A549 (cell line): Measurements from ENCODE around the gene BMPER. TPM values are rescaled to one million over a fixed set of nuclear protein-coding genes. Genes with fewer than 3 reads are reported as not detected.
A peak's percentile ranks its signal among the peaks of the same experiment; 100 is the strongest.

Experiments
- ATAC-seq, 2 experiments: fragments of 200-7000 bp in 1 of 2; fragments of >200 bp in 1 of 2; cut with Nextera tagmentation in 1 of 2; cut with Tn5 transposase in 1 of 2; 3 replicates each; pipeline versions ENCODE4 v1.8.0 to v1.9.1; 2018 to 2020; ENCODE audit warnings: mild to moderate bottlenecking in 1 of 2, moderate library complexity in 1 of 2
- CTCF ChIA-PET: fragments of 300-600 bp; sonication (Branson Sonifier 250); formaldehyde crosslinking; extraction: SDS; loops from one replicate; lab custom pipeline; 2021; ENCODE audit warnings: antibody characterized with exemption, inconsistent platforms; lab: Yijun Ruan, JAX
- POLR2A ChIA-PET: fragments of 350-600 bp; formaldehyde crosslinking; extraction: SDS; loops from one replicate; lab custom pipeline; 2021; ENCODE audit warnings: antibody characterized with exemption, inconsistent platforms; lab: Yijun Ruan, JAX
- DNase-seq, 2 experiments: peaks; one replicate each; pipeline versions ENCODE4 v3.0.0 to v3.0.0-alpha.2; 2011 to 2016; ENCODE audit warnings: low read depth in 1 of 2, low spot score in 1 of 2
- FAIRE-seq: peaks from 2 replicates; lab custom pipeline; 2011; peaks lifted over from hg19 to GRCh38; lab: Jason Lieb, UNC
- H3K27ac ChIP-seq, 2 experiments: fragments of >200 bp; sonication (Bioruptor Twin); formaldehyde crosslinking; 3 replicates each; pipeline ENCODE4 v1.5.1; 2016 to 2017
- H3K4me1 ChIP-seq: fragments of >200 bp; sonication (Bioruptor Twin); formaldehyde crosslinking; 3 replicates; pipeline ENCODE4 v1.6.1; 2016
- H3K4me2 ChIP-seq: fragments of >200 bp; sonication (Bioruptor Twin); formaldehyde crosslinking; 3 replicates; pipeline ENCODE4 v1.6.1; 2016
- H3K4me3 ChIP-seq: fragments of >200 bp; sonication (Bioruptor Twin); formaldehyde crosslinking; 3 replicates; pipeline ENCODE4 v1.5.1; 2016
- H3K9me3 ChIP-seq: fragments of >200 bp; sonication (Bioruptor Twin); formaldehyde crosslinking; 3 replicates; pipeline ENCODE4 v1.6.1; 2016
- CBX8 ChIP-seq: fragments of 200-600 bp; sonication (generic); IDR thresholded peaks from 2 replicates; pipeline ENCODE4 v1.6.1; 2016
- CEBPB ChIP-seq, 2 experiments: fragments of >200 bp in 1 of 2; sonication (Bioruptor Twin) in 1 of 2; formaldehyde crosslinking in 1 of 2; IDR thresholded peaks; 2 replicates each; pipeline ENCODE4 v1.6.1; 2012 to 2016
- CTCF ChIP-seq: fragments of >200 bp; sonication (Bioruptor Twin); formaldehyde crosslinking; IDR thresholded peaks from 3 replicates; pipeline ENCODE4 v1.5.1; 2016
- EHF ChIP-seq: fragments of 250-450 bp; sonication (Bioruptor Pico); IDR thresholded peaks from 2 replicates; pipeline ENCODE4 v1.5.0; 2020; ENCODE audit warnings: mild to moderate bottlenecking
- EP300 ChIP-seq, 2 experiments: fragments of >200 bp; sonication (Bioruptor Twin); formaldehyde crosslinking; IDR thresholded peaks; 2 replicates in 1 of 2; 3 replicates in 1 of 2; pipeline ENCODE4 v1.6.1; 2016 to 2017
- ESRRA ChIP-seq: fragments of 150-350 bp; IDR thresholded peaks from 2 replicates; pipeline ENCODE4 v1.6.1; 2014; ENCODE audit warnings: mild to moderate bottlenecking, low read length, borderline replicate concordance
- FOSB ChIP-seq: fragments of 250-450 bp; sonication (Bioruptor Pico); IDR thresholded peaks from 2 replicates; pipeline ENCODE4 v1.5.0; 2020; ENCODE audit warnings: mild to moderate bottlenecking, moderate library complexity
- FOSL2 ChIP-seq, 2 experiments: fragments of 450-650 bp in 1 of 2; fragments of >200 bp in 1 of 2; sonication (Bioruptor Twin) in 1 of 2; formaldehyde crosslinking; IDR thresholded peaks; 2 replicates each; pipeline versions ENCODE4 v1.5.0 to v1.6.1; 2016 to 2020; ENCODE audit warnings: mild to moderate bottlenecking in 1 of 2, moderate library complexity in 1 of 2
- FOXS1 ChIP-seq: fragments of 250-450 bp; sonication (Bioruptor Pico); IDR thresholded peaks from 2 replicates; pipeline ENCODE4 v1.5.0; 2020; ENCODE audit warnings: mild to moderate bottlenecking, moderate library complexity
- GATA3 ChIP-seq: IDR thresholded peaks from 2 replicates; pipeline ENCODE4 v1.6.1; 2012; ENCODE audit warnings: borderline replicate concordance
- HMGXB4 ChIP-seq: fragments of 250-450 bp; sonication (Bioruptor Pico); IDR thresholded peaks from 2 replicates; pipeline ENCODE4 v1.5.0; 2021; ENCODE audit warnings: mild to moderate bottlenecking, moderate library complexity, borderline replicate concordance
- HOXB13 ChIP-seq: fragments of 250-450 bp; sonication (Bioruptor Pico); IDR thresholded peaks from 2 replicates; pipeline ENCODE4 v1.5.0; 2020; ENCODE audit warnings: low read depth, mild to moderate bottlenecking, moderate library complexity
- JUN ChIP-seq, 2 experiments: fragments of >200 bp; sonication (Bioruptor Twin); formaldehyde crosslinking; IDR thresholded peaks; 2 replicates in 1 of 2; 3 replicates in 1 of 2; pipeline ENCODE4 v1.6.1; 2016 to 2017
- KDM1A ChIP-seq: fragments of 200-600 bp; sonication (generic); IDR thresholded peaks from 2 replicates; pipeline ENCODE4 v1.6.1; 2016; ENCODE audit warnings: low read depth, mild to moderate bottlenecking
- MAFK ChIP-seq: fragments of 450-650 bp; IDR thresholded peaks from 2 replicates; pipeline ENCODE4 v1.6.1; 2014; ENCODE audit not compliant: partially characterized antibody
- NFE2L2 ChIP-seq: fragments of 150-350 bp; conservative IDR thresholded peaks from 2 replicates; pipeline ENCODE4 v1.6.1; 2014; ENCODE audit warnings: low read length
- NR3C1 ChIP-seq: fragments of >200 bp; sonication (Bioruptor Twin); formaldehyde crosslinking; IDR thresholded peaks from 3 replicates; pipeline ENCODE4 v1.6.1; 2017
- RNF2 ChIP-seq: fragments of 200-600 bp; sonication (generic); IDR thresholded peaks from 2 replicates; pipeline ENCODE4 v1.6.1; 2016; ENCODE audit warnings: low read depth, mild to moderate bottlenecking, antibody characterized with exemption, moderate library complexity, borderline replicate concordance
- SREBF2 ChIP-seq: fragments of 450-650 bp; IDR thresholded peaks from 2 replicates; pipeline ENCODE4 v1.6.1; 2014; ENCODE audit warnings: mild to moderate bottlenecking, moderate library complexity
- TP53 ChIP-seq: fragments of 250-450 bp; sonication (Bioruptor Pico); IDR thresholded peaks from 2 replicates; pipeline ENCODE4 v1.5.0; 2021; ENCODE audit warnings: mild to moderate bottlenecking, moderate library complexity
- ZFP36 ChIP-seq: fragments of 450-650 bp; IDR thresholded peaks from 2 replicates; pipeline ENCODE4 v1.6.1; 2014; ENCODE audit warnings: borderline replicate concordance; ENCODE audit not compliant: partially characterized antibody
- ZNF302 ChIP-seq: fragments of 250-450 bp; sonication (Bioruptor Pico); IDR thresholded peaks from 2 replicates; pipeline ENCODE4 v1.9.0; 2021; ENCODE audit warnings: inconsistent platforms, mild to moderate bottlenecking, moderate library complexity
- WGBS: methylation state at CpG from one replicate; pipeline ENCODE4 v1.1.6; 2017; ENCODE audit errors: missing lambda C conversion rate; 5-methylcytosine and 5-hydroxymethylcytosine counted together
- polyA plus RNA-seq, 4 experiments: library from polyadenylated mRNA; depleted of rRNA in 3 of 4; stranded (reverse); fragments of >200 nt; fragmentation: RNase III in 1 of 4; extraction: RNeasy Plus Mini Kit Qiagen cat#74134 plus additional on column Dnase treatment in 1 of 4; gene quantifications; 2 replicates in 3 of 4; 3 replicates in 1 of 4; pipeline ENCODE4 v1.2.3, GENCODE V29; 2011 to 2017
- TF ChIP-seq, protein P1 (sequence below): fragments of 200-600 bp; sonication (generic); IDR thresholded peaks from 2 replicates; pipeline ENCODE4 v1.6.1; 2016; ENCODE audit warnings: antibody characterized with exemption, mild to moderate bottlenecking, moderate library complexity
- TF ChIP-seq, protein P2 (sequence below): fragments of 150-350 bp; IDR thresholded peaks from 2 replicates; pipeline ENCODE4 v1.6.1; 2014; ENCODE audit warnings: low read depth, mild to moderate bottlenecking, low read length
- TF ChIP-seq, protein P3 (sequence below): fragments of >200 bp; sonication (Bioruptor Twin); formaldehyde crosslinking; IDR thresholded peaks from 2 replicates; pipeline ENCODE4 v1.6.1; 2016

The BMPER gene
- polyA plus RNA-seq, 2 of the 4 experiments (the other 2 are of a cell fraction), result 5.0 to 5.8 TPM

- TF ChIP-seq CTCF, result no peak
- TF ChIP-seq ZNF302, result no peak
- no peak for TF ChIP-seq MAFK
Observed at GRCh38 chr7:34145603-34146002, 240.3 kb downstream of the BMPER start (continued).

GRCh38 chr7:34153656-34154270, 248.4 kb downstream of the BMPER start:
- H3K9me3 ChIP-seq, result no peaks in the 10 kb centered on the region
- 72% methylated on average over 5 of the region's 5 CpGs for WGBS
- DNase-seq, result no peak
- POLR2A ChIA-PET, result no interaction called here
- H3K4me3 ChIP-seq, result no peak overlapping the region
- H3K4me2 ChIP-seq, result no peak overlapping the region
- H3K4me1 ChIP-seq, result peaks cover 10% of the 10 kb centered on the region; the same call in 2 of the 3 replicates
- FAIRE-seq, result peak; percentile 49
- no peak overlapping the region for H3K27ac ChIP-seq
- no peak for ATAC-seq
- TF ChIP-seq EHF (CRISPR knock-in tag) (no peak), RNF2 (no peak), CEBPB (IDR thresholded peaks at IDR 0.05) (peak; percentile 16 to 33; a peak in 2 of 4 replicates), HMGXB4 (CRISPR knock-in tag) (no peak), GATA3 (no peak)
- CTCF ChIA-PET, result no interaction called here

DNA sequence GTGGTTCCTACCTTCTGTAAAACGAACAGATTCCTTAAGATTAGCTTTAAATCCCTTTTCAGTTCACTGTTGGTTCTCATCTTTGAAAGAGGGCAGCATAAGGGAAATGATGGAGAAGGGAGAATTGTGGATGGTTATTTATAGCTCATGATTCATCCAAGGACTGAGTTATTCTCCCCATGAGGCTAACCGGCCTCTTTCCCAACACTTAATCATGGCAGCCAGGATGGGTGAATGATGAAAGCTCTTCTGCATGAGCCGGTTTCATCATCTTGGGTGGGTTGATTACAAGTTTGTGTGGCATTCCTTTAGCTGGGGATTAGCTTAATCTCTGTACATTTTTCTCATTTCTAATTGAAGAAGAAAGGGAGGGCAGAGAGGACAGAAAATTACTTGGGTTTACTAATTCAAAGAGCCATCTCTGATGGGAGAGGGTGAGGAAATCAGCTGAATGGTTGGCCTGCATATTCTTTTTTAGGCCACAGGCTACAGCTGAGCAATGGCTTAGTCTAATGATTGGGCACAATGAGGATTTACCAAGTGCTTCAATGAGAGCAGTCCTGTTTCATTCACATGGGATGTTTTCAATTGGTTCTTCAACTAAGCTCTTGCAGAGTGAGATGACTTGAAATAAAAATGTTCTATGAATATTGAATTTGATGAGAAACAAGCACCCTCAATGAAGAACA, 250.0 kb downstream of the BMPER start:
- ChIA-PET POLR2A (no interaction called here), CTCF (interaction anchor here (1.2 to 2.4 kb wide), 4 partner anchors 10 to 166 kb away, joined by 4 to 14 read pairs (median 7); no protein-coding TSS in a partner anchor)
- ATAC-seq, result peak; percentile 68 to 80
- no peak overlapping the region for H3K4me3 ChIP-seq
- peak overlapping the region; percentile 14; the same call in 2 of the 3 replicates for H3K4me2 ChIP-seq
- peak overlapping the region; percentile 35 to 65; a peak in 4 of 6 replicates for H3K27ac ChIP-seq
- 47% methylated on average over 3 of the region's 3 CpGs for WGBS
- peaks cover 10% of the 10 kb centered on the region; the same call in 2 of the 3 replicates for H3K4me1 ChIP-seq
- no peak for FAIRE-seq
- H3K9me3 ChIP-seq, result no peaks in the 10 kb centered on the region
- DNase-seq, result peak; percentile 24 to 56
- TF ChIP-seq HOXB13 (CRISPR knock-in tag), result no peak
- no peak for TF ChIP-seq SREBF2
- TF ChIP-seq TP53, result no peak
- peak; percentile 35 to 82; a peak in 3 of 4 replicates for TF ChIP-seq CEBPB (IDR thresholded peaks at IDR 0.05)
- TF ChIP-seq ESRRA, result no peak
- peak in 1 of 2 experiments; percentile 48; a peak in 2 of 5 replicates for TF ChIP-seq EP300 (IDR thresholded peaks at IDR 0.05)
- TF ChIP-seq ZFP36, result no peak
- TF ChIP-seq, protein P1, sequence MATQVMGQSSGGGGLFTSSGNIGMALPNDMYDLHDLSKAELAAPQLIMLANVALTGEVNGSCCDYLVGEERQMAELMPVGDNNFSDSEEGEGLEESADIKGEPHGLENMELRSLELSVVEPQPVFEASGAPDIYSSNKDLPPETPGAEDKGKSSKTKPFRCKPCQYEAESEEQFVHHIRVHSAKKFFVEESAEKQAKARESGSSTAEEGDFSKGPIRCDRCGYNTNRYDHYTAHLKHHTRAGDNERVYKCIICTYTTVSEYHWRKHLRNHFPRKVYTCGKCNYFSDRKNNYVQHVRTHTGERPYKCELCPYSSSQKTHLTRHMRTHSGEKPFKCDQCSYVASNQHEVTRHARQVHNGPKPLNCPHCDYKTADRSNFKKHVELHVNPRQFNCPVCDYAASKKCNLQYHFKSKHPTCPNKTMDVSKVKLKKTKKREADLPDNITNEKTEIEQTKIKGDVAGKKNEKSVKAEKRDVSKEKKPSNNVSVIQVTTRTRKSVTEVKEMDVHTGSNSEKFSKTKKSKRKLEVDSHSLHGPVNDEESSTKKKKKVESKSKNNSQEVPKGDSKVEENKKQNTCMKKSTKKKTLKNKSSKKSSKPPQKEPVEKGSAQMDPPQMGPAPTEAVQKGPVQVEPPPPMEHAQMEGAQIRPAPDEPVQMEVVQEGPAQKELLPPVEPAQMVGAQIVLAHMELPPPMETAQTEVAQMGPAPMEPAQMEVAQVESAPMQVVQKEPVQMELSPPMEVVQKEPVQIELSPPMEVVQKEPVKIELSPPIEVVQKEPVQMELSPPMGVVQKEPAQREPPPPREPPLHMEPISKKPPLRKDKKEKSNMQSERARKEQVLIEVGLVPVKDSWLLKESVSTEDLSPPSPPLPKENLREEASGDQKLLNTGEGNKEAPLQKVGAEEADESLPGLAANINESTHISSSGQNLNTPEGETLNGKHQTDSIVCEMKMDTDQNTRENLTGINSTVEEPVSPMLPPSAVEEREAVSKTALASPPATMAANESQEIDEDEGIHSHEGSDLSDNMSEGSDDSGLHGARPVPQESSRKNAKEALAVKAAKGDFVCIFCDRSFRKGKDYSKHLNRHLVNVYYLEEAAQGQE, result no peak
- no peak for TF ChIP-seq FOXS1 (CRISPR knock-in tag)
- TF ChIP-seq NR3C1, result no peak
- TF ChIP-seq CBX8, result no peak
- peak in 1 of 2 experiments; percentile 36; a peak in 1 of 5 replicates for TF ChIP-seq JUN (IDR thresholded peaks at IDR 0.05)
- no peak for TF ChIP-seq FOSB (CRISPR knock-in tag)
- TF ChIP-seq, protein P2, sequence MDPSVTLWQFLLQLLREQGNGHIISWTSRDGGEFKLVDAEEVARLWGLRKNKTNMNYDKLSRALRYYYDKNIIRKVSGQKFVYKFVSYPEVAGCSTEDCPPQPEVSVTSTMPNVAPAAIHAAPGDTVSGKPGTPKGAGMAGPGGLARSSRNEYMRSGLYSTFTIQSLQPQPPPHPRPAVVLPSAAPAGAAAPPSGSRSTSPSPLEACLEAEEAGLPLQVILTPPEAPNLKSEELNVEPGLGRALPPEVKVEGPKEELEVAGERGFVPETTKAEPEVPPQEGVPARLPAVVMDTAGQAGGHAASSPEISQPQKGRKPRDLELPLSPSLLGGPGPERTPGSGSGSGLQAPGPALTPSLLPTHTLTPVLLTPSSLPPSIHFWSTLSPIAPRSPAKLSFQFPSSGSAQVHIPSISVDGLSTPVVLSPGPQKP, result no peak
- TF ChIP-seq NFE2L2, result no peak
- peak; percentile 44 for TF ChIP-seq FOSL2 (IDR thresholded peaks at IDR 0.05)
- TF ChIP-seq FOSL2 (CRISPR knock-in tag; IDR thresholded peaks at IDR 0.05), result peak; percentile 67
- TF ChIP-seq MAFK, result no peak
- no peak for TF ChIP-seq KDM1A
- TF ChIP-seq, protein P3, sequence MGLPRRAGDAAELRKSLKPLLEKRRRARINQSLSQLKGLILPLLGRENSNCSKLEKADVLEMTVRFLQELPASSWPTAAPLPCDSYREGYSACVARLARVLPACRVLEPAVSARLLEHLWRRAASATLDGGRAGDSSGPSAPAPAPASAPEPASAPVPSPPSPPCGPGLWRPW, result 0 out of 2 replicates have a peak, but pooled peaks have one; percentile 57
